Osteocyte (in vitro differentiated cells): ENCODE results near the gene UGT1A7. TPM values are rescaled to one million over a fixed set of nuclear protein-coding genes. Genes with fewer than 3 reads are reported as not detected.

ENCODE experiments used
- DNase-seq: peaks from one replicate; pipeline ENCODE4 v3.0.0; 2021; ENCODE audit warnings: mixed read lengths; ENCODE audit not compliant: unreplicated experiment; ENCODE audit errors: extremely low spot score
- H3K27ac Mint-ChIP-seq: one replicate; pipeline ENCODE4 v1.8.0; 2021; ENCODE audit warnings: mild to moderate bottlenecking, mixed read lengths; ENCODE audit not compliant: unreplicated experiment
- H3K27me3 Mint-ChIP-seq: one replicate; pipeline ENCODE4 v1.8.0; 2021; ENCODE audit warnings: mixed read lengths; ENCODE audit not compliant: unreplicated experiment
- H3K36me3 Mint-ChIP-seq: one replicate; pipeline ENCODE4 v1.8.0; 2021; ENCODE audit warnings: mixed read lengths; ENCODE audit not compliant: unreplicated experiment
- H3K4me1 Mint-ChIP-seq: one replicate; pipeline ENCODE4 v1.8.0; 2021; ENCODE audit warnings: mixed read lengths; ENCODE audit not compliant: unreplicated experiment
- H3K4me3 Mint-ChIP-seq: one replicate; pipeline ENCODE4 v1.8.0; 2021; ENCODE audit warnings: mild to moderate bottlenecking, moderate library complexity, mixed read lengths; ENCODE audit not compliant: unreplicated experiment
- H3K9me3 Mint-ChIP-seq: one replicate; pipeline ENCODE4 v1.8.0; 2021; ENCODE audit warnings: mixed read lengths; ENCODE audit not compliant: unreplicated experiment
- CTCF ChIP-seq: fragments of 200-600 bp; sonication (generic); IDR thresholded peaks from 2 replicates; pipeline ENCODE4 v1.5.0; 2021; ENCODE audit warnings: antibody characterized with exemption, mild to moderate bottlenecking, moderate library complexity
- total RNA-seq: library from RNA; stranded (reverse); gene quantifications from 2 replicates; pipeline ENCODE4 v1.2.1, GENCODE V29; 2021

The UGT1A7 gene
- total RNA-seq, 1 donor from 2014 or later = not detected

- no peaks in the 10 kb centered on the region for H3K36me3 Mint-ChIP-seq
- H3K27ac Mint-ChIP-seq = no peak overlapping the region
- no peak for DNase-seq
- H3K4me1 Mint-ChIP-seq = no peaks in the 10 kb centered on the region
- peaks cover 49% of the 10 kb centered on the region for H3K27me3 Mint-ChIP-seq
- TF ChIP-seq CTCF = no peak
- no peak overlapping the region for H3K4me3 Mint-ChIP-seq
- H3K9me3 Mint-ChIP-seq = no peaks in the 10 kb centered on the region
These were observed 23.1 kb upstream of the UGT1A7 start for GRCh38 chr2:233658610-233659009.

GRCh38 chr2:233663911-233664310 lies 17.8 kb upstream of the UGT1A7 start:
- Mint-ChIP-seq H3K36me3 (no peaks in the 10 kb centered on the region), H3K27ac (no peak overlapping the region), H3K4me3 (no peak overlapping the region), H3K9me3 (no peaks in the 10 kb centered on the region), H3K27me3 (peaks cover 42% of the 10 kb centered on the region), H3K4me1 (no peaks in the 10 kb centered on the region)
- no peak for TF ChIP-seq CTCF
- no peak for DNase-seq

GRCh38 chr2:233668605-233669260 lies 13.0 kb upstream of the UGT1A7 start:
- no peaks in the 10 kb centered on the region for H3K36me3 Mint-ChIP-seq
- no peak for TF ChIP-seq CTCF
- H3K27me3 Mint-ChIP-seq = peaks cover 19% of the 10 kb centered on the region
- H3K27ac Mint-ChIP-seq = no peak overlapping the region
- H3K4me1 Mint-ChIP-seq = no peaks in the 10 kb centered on the region
- no peak for DNase-seq
- peaks cover 3% of the 10 kb centered on the region for H3K9me3 Mint-ChIP-seq
- no peak overlapping the region for H3K4me3 Mint-ChIP-seq

- DNase-seq = no peak
- no peak for TF ChIP-seq CTCF
- H3K27me3 Mint-ChIP-seq = peaks cover 14% of the 10 kb centered on the region
- H3K4me3 Mint-ChIP-seq = no peak within 1 kb of the TSS
- peaks cover 3% of the 10 kb centered on the region for H3K9me3 Mint-ChIP-seq
- peaks cover 4% of the 10 kb centered on the region for H3K4me1 Mint-ChIP-seq
- no peaks in the 10 kb centered on the region for H3K36me3 Mint-ChIP-seq
- no peak within 1 kb of the TSS for H3K27ac Mint-ChIP-seq
These were observed 10.2 kb upstream of the UGT1A7 start, which contains the start of gene UGT1A9 for GRCh38 chr2:233671290-233672161. TSS of gene UGT1A9 (plus strand) at chr2:233671898. CDS start at chr2:233671935, 37 bp downstream.

GRCh38 chr2:233672886-233673285 lies 8.8 kb upstream of the UGT1A7 start:
- H3K4me1 Mint-ChIP-seq = peaks cover 4% of the 10 kb centered on the region
- H3K36me3 Mint-ChIP-seq = no peaks in the 10 kb centered on the region
- H3K4me3 Mint-ChIP-seq = no peak overlapping the region

More at GRCh38 chr2:233672886-233673285, 8.8 kb upstream of the UGT1A7 start:
- H3K27me3 Mint-ChIP-seq = peaks cover 11% of the 10 kb centered on the region
- peaks cover 3% of the 10 kb centered on the region for H3K9me3 Mint-ChIP-seq
- DNase-seq = no peak
- H3K27ac Mint-ChIP-seq = no peak overlapping the region
- no peak for TF ChIP-seq CTCF
